Loucy (cell line): Measurements from ENCODE around the gene POLD4.

ENCODE experiments used
- EZH2phosphoT487 ChIP-seq: fragments of 200-600 bp; IDR thresholded peaks from 2 replicates; pipeline ENCODE4 v1.6.1; 2018; ENCODE audit warnings: antibody characterized with exemption, mild to moderate bottlenecking, moderate library complexity, borderline replicate concordance
- TF ChIP-seq, protein P1 (sequence below): fragments of 200-600 bp; sonication (generic); conservative IDR thresholded peaks from 2 replicates; pipeline ENCODE4 v1.5.1; 2014; ENCODE audit warnings: mild to moderate bottlenecking, antibody characterized with exemption, low read length

DNA sequence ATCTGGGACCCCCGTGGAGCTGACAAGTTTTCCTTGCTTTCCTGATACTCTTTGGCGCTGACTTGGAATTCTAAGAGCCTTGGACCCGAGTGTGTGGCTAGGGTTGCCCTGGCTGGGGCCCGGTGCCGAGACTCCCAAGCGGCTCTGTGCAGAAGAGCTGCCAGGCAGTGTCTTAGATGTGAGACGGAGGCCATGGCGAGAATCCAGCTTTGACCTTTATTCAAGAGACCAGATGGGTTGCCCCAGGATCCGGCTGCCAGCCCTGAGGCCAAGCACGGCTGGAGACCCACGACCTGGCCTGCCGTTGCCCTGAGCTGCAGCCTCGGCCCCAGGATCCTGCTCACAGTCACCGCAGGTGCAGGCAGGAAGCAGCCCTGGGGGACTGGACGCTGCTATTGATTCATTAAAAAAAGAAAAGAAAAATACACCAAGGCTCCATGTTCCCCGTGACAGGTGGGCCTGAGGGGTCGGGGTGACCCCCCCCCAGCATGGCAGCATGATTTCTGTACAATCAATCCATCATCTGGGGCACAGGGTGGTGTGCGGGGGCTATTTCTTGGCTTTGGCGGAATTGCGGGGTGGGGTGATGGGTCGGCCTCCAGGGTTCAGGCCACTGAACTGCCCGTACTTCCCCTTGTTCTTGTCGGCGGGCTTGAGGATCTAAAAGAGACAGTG lies 44.8 kb upstream of the POLD4 start:
- TF ChIP-seq, protein P1, sequence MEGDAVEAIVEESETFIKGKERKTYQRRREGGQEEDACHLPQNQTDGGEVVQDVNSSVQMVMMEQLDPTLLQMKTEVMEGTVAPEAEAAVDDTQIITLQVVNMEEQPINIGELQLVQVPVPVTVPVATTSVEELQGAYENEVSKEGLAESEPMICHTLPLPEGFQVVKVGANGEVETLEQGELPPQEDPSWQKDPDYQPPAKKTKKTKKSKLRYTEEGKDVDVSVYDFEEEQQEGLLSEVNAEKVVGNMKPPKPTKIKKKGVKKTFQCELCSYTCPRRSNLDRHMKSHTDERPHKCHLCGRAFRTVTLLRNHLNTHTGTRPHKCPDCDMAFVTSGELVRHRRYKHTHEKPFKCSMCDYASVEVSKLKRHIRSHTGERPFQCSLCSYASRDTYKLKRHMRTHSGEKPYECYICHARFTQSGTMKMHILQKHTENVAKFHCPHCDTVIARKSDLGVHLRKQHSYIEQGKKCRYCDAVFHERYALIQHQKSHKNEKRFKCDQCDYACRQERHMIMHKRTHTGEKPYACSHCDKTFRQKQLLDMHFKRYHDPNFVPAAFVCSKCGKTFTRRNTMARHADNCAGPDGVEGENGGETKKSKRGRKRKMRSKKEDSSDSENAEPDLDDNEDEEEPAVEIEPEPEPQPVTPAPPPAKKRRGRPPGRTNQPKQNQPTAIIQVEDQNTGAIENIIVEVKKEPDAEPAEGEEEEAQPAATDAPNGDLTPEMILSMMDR = no peak
- TF ChIP-seq EZH2phosphoT487 = no peak
